ENCODE measurements around the gene DPPA3. TPM values are rescaled to one million over a fixed set of nuclear protein-coding genes. Genes with fewer than 3 reads are reported as not detected.

DPPA3 gene
- total RNA-seq (not detected), polyA plus RNA-seq (1 to 10 TPM in 1 of 2 donors, not detected in 1; 1.3 TPM)
- long read RNA-seq, donor 1: 0 reads
- long read RNA-seq, donor 2, transcript DPPA3-201 (4 exons, 1,079 nt): major isoform, 8 of 31 reads
- long read RNA-seq, donor 2, partial matches to known transcripts: 18 of 31 reads
- long read RNA-seq, donor 2, other reads (novel, unspliced or antisense): 5 of 31 reads
- long read RNA-seq, donor 3: 0 reads

GRCh38 chr12:7711133-7711532 lies at the start of gene DPPA3:
Gene DPPA3, plus strand, starts transcription at chr12:7711433. Its CDS starts 138 bp downstream, at chr12:7711571.
- TF ChIP-seq POLR2A (IDR thresholded peaks at IDR 0.05): no peak
- no peak for TF ChIP-seq EP300 (IDR thresholded peaks at IDR 0.05)
- TF ChIP-seq CTCF (IDR thresholded peaks at IDR 0.05): no peak
- no peak within 1 kb of the TSS for H3K4me3 ChIP-seq
- no peak within 1 kb of the TSS for H3K27ac ChIP-seq
- intact Hi-C loops (cut with DNase I): no loop called here
- no peaks in the 10 kb centered on the region for H3K9me3 ChIP-seq
- H3K4me1 ChIP-seq (ENCODE audit: insufficient read depth): no peaks in the 10 kb centered on the region
- no peak for DNase-seq
- no peaks in the 10 kb centered on the region for H3K36me3 ChIP-seq
- H3K27me3 ChIP-seq: no peaks in the 10 kb centered on the region
- WGBS, 3 donors: 72 to 84% (median 78%) methylated on average over 7 of the region's 7 CpGs

GRCh38 chr12:7661741-7662140 lies 49.5 kb upstream of the DPPA3 start:
- intact Hi-C loops (cut with DNase I): no loop called here
- WGBS, 3 donors: 71 to 79% (median 71%) methylated on average over 5 of the region's 5 CpGs
- no peaks in the 10 kb centered on the region for H3K9me3 ChIP-seq
- no peaks in the 10 kb centered on the region for H3K36me3 ChIP-seq
- DNase-seq: no peak
- no peak overlapping the region for H3K4me3 ChIP-seq
- TF ChIP-seq CTCF (IDR thresholded peaks at IDR 0.05): no peak
- H3K4me1 ChIP-seq (ENCODE audit: insufficient read depth): no peaks in the 10 kb centered on the region
- no peak overlapping the region for H3K27ac ChIP-seq
- no peaks in the 10 kb centered on the region for H3K27me3 ChIP-seq

- TF ChIP-seq POLR2A (IDR thresholded peaks at IDR 0.05) (no peak), EP300 (IDR thresholded peaks at IDR 0.05) (no peak), CTCF (IDR thresholded peaks at IDR 0.05) (no peak)
- Histone ChIP-seq H3K27me3 (no peaks in the 10 kb centered on the region), H3K9me3 (no peaks in the 10 kb centered on the region), H3K36me3 (no peaks in the 10 kb centered on the region), H3K4me1 (ENCODE audit: insufficient read depth) (no peaks in the 10 kb centered on the region), H3K4me3 (no peak overlapping the region), H3K27ac (no peak overlapping the region)
- WGBS, 3 donors: 73 to 81% (median 80%) methylated on average over 5 of the region's 5 CpGs
- intact Hi-C loops (cut with DNase I): no loop called here
- no peak for DNase-seq
Measured at GRCh38 chr12:7666595-7666994, 44.6 kb upstream of the DPPA3 start.

- H3K36me3 ChIP-seq: no peaks in the 10 kb centered on the region
- H3K27me3 ChIP-seq: no peaks in the 10 kb centered on the region
- H3K4me1 ChIP-seq (ENCODE audit: insufficient read depth): no peaks in the 10 kb centered on the region
- 85 to 89% (median 88%) methylated on average over 4 of the region's 4 CpGs for WGBS, 3 donors
- no peak for DNase-seq
- no peak overlapping the region for H3K27ac ChIP-seq
- no peak for TF ChIP-seq CTCF (IDR thresholded peaks at IDR 0.05)
- no peak overlapping the region for H3K4me3 ChIP-seq
- intact Hi-C loops (cut with DNase I): no loop called here
- H3K9me3 ChIP-seq: no peaks in the 10 kb centered on the region
Measured at GRCh38 chr12:7667125-7667524, 44.1 kb upstream of the DPPA3 start.

All from ovary (tissue), 10 donors.